T-helper 2 cell treated with Interferon-gamma antibody and Interleukin-4, amounts not matched to agents 5 μg/mL and 100 μg/mL, for 36 hours (primary cell): ENCODE measurements around the gene P2RY11.

Experiments used
- DNase-seq: peaks from one replicate; pipeline ENCODE4 v3.0.0; 2021; ENCODE audit warnings: low spot score
- H3K27ac Mint-ChIP-seq: one replicate; pipeline ENCODE4 v1.8.0; 2021; ENCODE audit warnings: mild to moderate bottlenecking, mixed read lengths
- H3K27me3 Mint-ChIP-seq: one replicate; pipeline ENCODE4 v1.8.0; 2021; ENCODE audit warnings: low read depth, mixed read lengths
- H3K36me3 Mint-ChIP-seq: one replicate; pipeline ENCODE4 v1.8.0; 2021; ENCODE audit warnings: low read depth, mixed read lengths
- H3K4me1 Mint-ChIP-seq: one replicate; pipeline ENCODE4 v1.8.0; 2021; ENCODE audit warnings: low read depth, mixed read lengths
- H3K4me3 Mint-ChIP-seq: one replicate; pipeline ENCODE4 v1.8.0; 2022; ENCODE audit warnings: mild to moderate bottlenecking, moderate library complexity, mixed read lengths
- H3K9me3 Mint-ChIP-seq: one replicate; pipeline ENCODE4 v1.8.0; 2021; ENCODE audit warnings: mixed read lengths

Gene P2RY11

GRCh38 chr19:10151521-10151920 lies 40.0 kb downstream of the P2RY11 start:
- no peaks in the 10 kb centered on the region for H3K9me3 Mint-ChIP-seq
- peaks cover 76% of the 10 kb centered on the region for H3K36me3 Mint-ChIP-seq
- DNase-seq: no peak
- H3K4me1 Mint-ChIP-seq: no peaks in the 10 kb centered on the region
- no peak overlapping the region for H3K27ac Mint-ChIP-seq
- H3K4me3 Mint-ChIP-seq: no peak overlapping the region
- no peaks in the 10 kb centered on the region for H3K27me3 Mint-ChIP-seq

GRCh38 chr19:10152100-10152499 lies 40.6 kb downstream of the P2RY11 start:
- Mint-ChIP-seq H3K4me1 (no peaks in the 10 kb centered on the region), H3K4me3 (no peak overlapping the region), H3K36me3 (peaks cover 77% of the 10 kb centered on the region), H3K27me3 (no peaks in the 10 kb centered on the region), H3K27ac (no peak overlapping the region), H3K9me3 (no peaks in the 10 kb centered on the region)
- DNase-seq: no peak

GRCh38 chr19:10155839-10156238 lies 44.3 kb downstream of the P2RY11 start:
- DNase-seq: no peak
- Mint-ChIP-seq H3K4me3 (no peak overlapping the region), H3K9me3 (no peaks in the 10 kb centered on the region), H3K27me3 (no peaks in the 10 kb centered on the region), H3K4me1 (peaks cover 2% of the 10 kb centered on the region), H3K27ac (no peak overlapping the region), H3K36me3 (peaks cover 81% of the 10 kb centered on the region)

GRCh38 chr19:10158071-10158470 lies 46.6 kb downstream of the P2RY11 start:
- DNase-seq: no peak
- H3K36me3 Mint-ChIP-seq: peaks cover 74% of the 10 kb centered on the region
- no peaks in the 10 kb centered on the region for H3K9me3 Mint-ChIP-seq
- H3K4me1 Mint-ChIP-seq: peaks cover 2% of the 10 kb centered on the region
- H3K27me3 Mint-ChIP-seq: no peaks in the 10 kb centered on the region
- no peak overlapping the region for H3K27ac Mint-ChIP-seq
- no peak overlapping the region for H3K4me3 Mint-ChIP-seq

GRCh38 chr19:10158485-10158884 lies 47.0 kb downstream of the P2RY11 start:
- H3K4me1 Mint-ChIP-seq: peaks cover 2% of the 10 kb centered on the region
- no peaks in the 10 kb centered on the region for H3K9me3 Mint-ChIP-seq
- H3K27ac Mint-ChIP-seq: no peak overlapping the region
- no peak for DNase-seq
- no peak overlapping the region for H3K4me3 Mint-ChIP-seq
- H3K27me3 Mint-ChIP-seq: no peaks in the 10 kb centered on the region
- H3K36me3 Mint-ChIP-seq: peaks cover 77% of the 10 kb centered on the region

GRCh38 chr19:10159610-10160009 lies 48.1 kb downstream of the P2RY11 start:
- H3K27ac Mint-ChIP-seq: no peak overlapping the region
- peaks cover 72% of the 10 kb centered on the region for H3K36me3 Mint-ChIP-seq
- DNase-seq: no peak
- no peaks in the 10 kb centered on the region for H3K27me3 Mint-ChIP-seq
- no peak overlapping the region for H3K4me3 Mint-ChIP-seq
- H3K4me1 Mint-ChIP-seq: peaks cover 2% of the 10 kb centered on the region
- no peaks in the 10 kb centered on the region for H3K9me3 Mint-ChIP-seq

GRCh38 chr19:10163536-10163935 lies 52.0 kb downstream of the P2RY11 start:
- no peak overlapping the region for H3K4me3 Mint-ChIP-seq
- no peaks in the 10 kb centered on the region for H3K9me3 Mint-ChIP-seq
- DNase-seq: no peak
- peaks cover 60% of the 10 kb centered on the region for H3K36me3 Mint-ChIP-seq
- H3K4me1 Mint-ChIP-seq: peaks cover 5% of the 10 kb centered on the region
- H3K27me3 Mint-ChIP-seq: no peaks in the 10 kb centered on the region
- no peak overlapping the region for H3K27ac Mint-ChIP-seq
